ENCODE measurements around the gene RCL1.

DNA sequence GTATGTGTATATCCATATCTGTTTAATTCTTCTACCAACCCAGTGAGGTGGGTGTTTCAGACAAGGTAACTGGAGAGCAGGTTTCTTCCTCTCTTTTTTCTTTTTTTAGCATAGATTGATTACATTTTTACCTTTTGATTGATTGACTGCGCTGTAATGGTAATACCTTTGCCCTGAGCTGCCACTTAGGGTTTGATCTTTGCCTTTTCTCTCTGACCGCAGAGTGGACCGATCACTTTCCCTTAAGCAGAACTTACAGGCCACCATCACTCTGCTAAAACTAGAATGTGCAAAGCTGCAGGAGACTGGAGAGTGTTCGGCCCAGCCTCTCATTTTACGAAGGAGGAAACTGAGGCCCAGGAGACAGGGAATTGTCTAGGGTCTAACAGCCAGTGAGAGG lies 38.0 kb downstream of the RCL1 start:
- TF ChIP-seq BACH2 (CRISPR knock-in tag; IDR thresholded peaks at IDR 0.05; ENCODE audit: borderline replicate concordance), result no peak
- TF ChIP-seq, protein P1, sequence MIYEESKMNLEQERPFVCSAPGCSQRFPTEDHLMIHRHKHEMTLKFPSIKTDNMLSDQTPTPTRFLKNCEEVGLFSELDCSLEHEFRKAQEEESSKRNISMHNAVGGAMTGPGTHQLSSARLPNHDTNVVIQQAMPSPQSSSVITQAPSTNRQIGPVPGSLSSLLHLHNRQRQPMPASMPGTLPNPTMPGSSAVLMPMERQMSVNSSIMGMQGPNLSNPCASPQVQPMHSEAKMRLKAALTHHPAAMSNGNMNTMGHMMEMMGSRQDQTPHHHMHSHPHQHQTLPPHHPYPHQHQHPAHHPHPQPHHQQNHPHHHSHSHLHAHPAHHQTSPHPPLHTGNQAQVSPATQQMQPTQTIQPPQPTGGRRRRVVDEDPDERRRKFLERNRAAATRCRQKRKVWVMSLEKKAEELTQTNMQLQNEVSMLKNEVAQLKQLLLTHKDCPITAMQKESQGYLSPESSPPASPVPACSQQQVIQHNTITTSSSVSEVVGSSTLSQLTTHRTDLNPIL (CRISPR knock-in tag; IDR thresholded peaks at IDR 0.05; ENCODE audit: low read depth), result no peak
- no peak for TF ChIP-seq ISL1 (CRISPR knock-in tag; IDR thresholded peaks at IDR 0.05)
- no peak for TF ChIP-seq SNAI2 (CRISPR knock-in tag; IDR thresholded peaks at IDR 0.05)
- TF ChIP-seq, protein P2, sequence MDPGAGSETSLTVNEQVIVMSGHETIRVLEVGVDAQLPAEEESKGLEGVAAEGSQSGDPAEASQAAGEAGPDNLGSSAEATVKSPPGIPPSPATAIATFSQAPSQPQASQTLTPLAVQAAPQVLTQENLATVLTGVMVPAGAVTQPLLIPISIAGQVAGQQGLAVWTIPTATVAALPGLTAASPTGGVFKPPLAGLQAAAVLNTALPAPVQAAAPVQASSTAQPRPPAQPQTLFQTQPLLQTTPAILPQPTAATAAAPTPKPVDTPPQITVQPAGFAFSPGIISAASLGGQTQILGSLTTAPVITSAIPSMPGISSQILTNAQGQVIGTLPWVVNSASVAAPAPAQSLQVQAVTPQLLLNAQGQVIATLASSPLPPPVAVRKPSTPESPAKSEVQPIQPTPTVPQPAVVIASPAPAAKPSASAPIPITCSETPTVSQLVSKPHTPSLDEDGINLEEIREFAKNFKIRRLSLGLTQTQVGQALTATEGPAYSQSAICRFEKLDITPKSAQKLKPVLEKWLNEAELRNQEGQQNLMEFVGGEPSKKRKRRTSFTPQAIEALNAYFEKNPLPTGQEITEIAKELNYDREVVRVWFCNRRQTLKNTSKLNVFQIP (CRISPR knock-in tag; IDR thresholded peaks at IDR 0.05; ENCODE audit: borderline replicate concordance, low read depth), result no peak
- TF ChIP-seq RARB (CRISPR knock-in tag; IDR thresholded peaks at IDR 0.05), result no peak
- TF ChIP-seq OSR1 (CRISPR knock-in tag; IDR thresholded peaks at IDR 0.05), result no peak
- TF ChIP-seq CSDC2 (CRISPR knock-in tag; IDR thresholded peaks at IDR 0.05), result no peak
- TF ChIP-seq ZNF70 (CRISPR knock-in tag; IDR thresholded peaks at IDR 0.05), result no peak
- TF ChIP-seq ARNTL (CRISPR knock-in tag; IDR thresholded peaks at IDR 0.05; ENCODE audit: borderline replicate concordance, low read depth), result no peak
- no peak for TF ChIP-seq ZNF565 (CRISPR knock-in tag; conservative IDR thresholded peaks at IDR 0.05; ENCODE audit: low read depth)
- TF ChIP-seq, protein P3, sequence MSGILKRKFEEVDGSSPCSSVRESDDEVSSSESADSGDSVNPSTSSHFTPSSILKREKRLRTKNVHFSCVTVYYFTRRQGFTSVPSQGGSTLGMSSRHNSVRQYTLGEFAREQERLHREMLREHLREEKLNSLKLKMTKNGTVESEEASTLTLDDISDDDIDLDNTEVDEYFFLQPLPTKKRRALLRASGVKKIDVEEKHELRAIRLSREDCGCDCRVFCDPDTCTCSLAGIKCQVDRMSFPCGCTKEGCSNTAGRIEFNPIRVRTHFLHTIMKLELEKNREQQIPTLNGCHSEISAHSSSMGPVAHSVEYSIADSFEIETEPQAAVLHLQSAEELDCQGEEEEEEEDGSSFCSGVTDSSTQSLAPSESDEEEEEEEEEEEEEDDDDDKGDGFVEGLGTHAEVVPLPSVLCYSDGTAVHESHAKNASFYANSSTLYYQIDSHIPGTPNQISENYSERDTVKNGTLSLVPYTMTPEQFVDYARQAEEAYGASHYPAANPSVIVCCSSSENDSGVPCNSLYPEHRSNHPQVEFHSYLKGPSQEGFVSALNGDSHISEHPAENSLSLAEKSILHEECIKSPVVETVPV (CRISPR knock-in tag; IDR thresholded peaks at IDR 0.05), result no peak
- TF ChIP-seq ZFP30 (CRISPR knock-in tag; IDR thresholded peaks at IDR 0.05), result no peak
- TF ChIP-seq, protein P4, sequence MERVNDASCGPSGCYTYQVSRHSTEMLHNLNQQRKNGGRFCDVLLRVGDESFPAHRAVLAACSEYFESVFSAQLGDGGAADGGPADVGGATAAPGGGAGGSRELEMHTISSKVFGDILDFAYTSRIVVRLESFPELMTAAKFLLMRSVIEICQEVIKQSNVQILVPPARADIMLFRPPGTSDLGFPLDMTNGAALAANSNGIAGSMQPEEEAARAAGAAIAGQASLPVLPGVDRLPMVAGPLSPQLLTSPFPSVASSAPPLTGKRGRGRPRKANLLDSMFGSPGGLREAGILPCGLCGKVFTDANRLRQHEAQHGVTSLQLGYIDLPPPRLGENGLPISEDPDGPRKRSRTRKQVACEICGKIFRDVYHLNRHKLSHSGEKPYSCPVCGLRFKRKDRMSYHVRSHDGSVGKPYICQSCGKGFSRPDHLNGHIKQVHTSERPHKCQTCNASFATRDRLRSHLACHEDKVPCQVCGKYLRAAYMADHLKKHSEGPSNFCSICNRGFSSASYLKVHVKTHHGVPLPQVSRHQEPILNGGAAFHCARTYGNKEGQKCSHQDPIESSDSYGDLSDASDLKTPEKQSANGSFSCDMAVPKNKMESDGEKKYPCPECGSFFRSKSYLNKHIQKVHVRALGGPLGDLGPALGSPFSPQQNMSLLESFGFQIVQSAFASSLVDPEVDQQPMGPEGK (CRISPR knock-in tag; IDR thresholded peaks at IDR 0.05; ENCODE audit: borderline replicate concordance), result no peak
